Mucosa of rectum (tissue), 2 donors: ENCODE measurements around the gene TMTC2.

Source experiments
- H3K27ac ChIP-seq, 2 donors: one replicate each; pipeline ENCODE4 v1.7.0; 2013; ENCODE audit warnings: inconsistent platforms in 2 of 2, low read depth in 2 of 2, low read length in 2 of 2
- H3K27me3 ChIP-seq, 2 donors: one replicate each; pipeline ENCODE4 v1.7.0; 2013; ENCODE audit warnings: low read length in 2 of 2; ENCODE audit not compliant: control insufficient read depth in 2 of 2, insufficient read depth in 2 of 2
- H3K36me3 ChIP-seq, 2 donors: one replicate each; pipeline ENCODE4 v1.7.0; 2013; ENCODE audit warnings: low read length in 2 of 2; ENCODE audit not compliant: control insufficient read depth in 2 of 2, insufficient read depth in 2 of 2
- H3K4me1 ChIP-seq, 2 donors: one replicate each; pipeline ENCODE4 v1.7.0; 2013; ENCODE audit warnings: low read length in 2 of 2, mild to moderate bottlenecking in 1 of 2; ENCODE audit not compliant: control insufficient read depth in 2 of 2, insufficient read depth in 2 of 2
- H3K4me3 ChIP-seq, 2 donors: one replicate each; pipeline ENCODE4 v1.7.0; 2013; ENCODE audit warnings: low read length in 2 of 2
- H3K9ac ChIP-seq, 2 donors: one replicate each; pipeline ENCODE4 v1.7.0; 2013; ENCODE audit warnings: low read length in 2 of 2, low read depth in 1 of 2, mild to moderate bottlenecking in 1 of 2
- H3K9me3 ChIP-seq, 2 donors: one replicate each; pipeline ENCODE4 v1.7.0; 2013; ENCODE audit warnings: low read length in 2 of 2; ENCODE audit not compliant: control insufficient read depth in 2 of 2
- donor health status: healthy.
- donor health status: Normal muscosa, but diverticular disease.

The TMTC2 gene

DNA sequence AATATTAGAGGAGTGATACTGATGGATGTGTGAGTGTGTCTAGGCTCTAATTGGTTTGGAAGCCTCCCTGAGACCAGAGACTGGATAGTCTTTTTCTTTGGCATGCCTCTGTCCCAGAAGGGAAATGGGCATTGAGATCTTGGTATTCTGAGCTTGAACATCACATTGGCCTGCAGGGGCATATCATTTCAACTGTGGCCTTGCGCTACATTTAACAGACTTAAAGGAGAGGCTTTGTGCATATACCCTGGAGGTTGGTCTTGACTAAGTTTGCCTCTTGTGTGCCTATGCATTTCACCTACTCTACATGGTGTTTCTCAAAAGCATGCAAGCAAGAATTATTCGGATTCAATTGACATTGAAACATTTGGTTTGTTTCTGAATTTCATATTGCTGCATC lies 185.4 kb downstream of the TMTC2 start:
- Histone ChIP-seq H3K36me3 (no peaks in the 10 kb centered on the region), H3K4me1 (no peaks in the 10 kb centered on the region), H3K4me3 (no peak overlapping the region), H3K27ac (no peak overlapping the region), H3K9me3 (no peaks in the 10 kb centered on the region), H3K27me3 (no peaks in the 10 kb centered on the region), H3K9ac (no peak overlapping the region)

DNA sequence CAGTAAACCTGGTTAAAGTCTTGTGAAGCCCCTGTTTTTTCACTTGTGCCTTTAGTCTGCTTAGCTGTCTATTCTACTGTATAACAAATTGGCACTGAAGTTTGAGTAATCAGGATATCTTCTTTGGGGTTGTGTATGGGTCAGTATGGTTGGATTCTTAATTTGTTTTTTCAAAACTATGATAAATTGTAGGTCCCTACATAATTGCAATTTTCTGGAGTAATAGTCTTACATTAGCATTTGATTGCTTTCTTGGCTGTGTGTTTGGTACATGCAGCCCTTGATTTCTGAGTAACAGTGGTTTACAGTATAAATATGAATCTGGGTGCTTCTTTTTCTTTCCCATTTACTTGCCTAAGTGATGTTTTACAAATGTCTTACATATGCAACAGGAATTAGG lies 186.6 kb downstream of the TMTC2 start:
- Histone ChIP-seq H3K36me3 (no peaks in the 10 kb centered on the region), H3K9me3 (no peaks in the 10 kb centered on the region), H3K9ac (no peak overlapping the region), H3K27ac (no peak overlapping the region), H3K4me3 (no peak overlapping the region), H3K4me1 (no peaks in the 10 kb centered on the region), H3K27me3 (no peaks in the 10 kb centered on the region)

DNA sequence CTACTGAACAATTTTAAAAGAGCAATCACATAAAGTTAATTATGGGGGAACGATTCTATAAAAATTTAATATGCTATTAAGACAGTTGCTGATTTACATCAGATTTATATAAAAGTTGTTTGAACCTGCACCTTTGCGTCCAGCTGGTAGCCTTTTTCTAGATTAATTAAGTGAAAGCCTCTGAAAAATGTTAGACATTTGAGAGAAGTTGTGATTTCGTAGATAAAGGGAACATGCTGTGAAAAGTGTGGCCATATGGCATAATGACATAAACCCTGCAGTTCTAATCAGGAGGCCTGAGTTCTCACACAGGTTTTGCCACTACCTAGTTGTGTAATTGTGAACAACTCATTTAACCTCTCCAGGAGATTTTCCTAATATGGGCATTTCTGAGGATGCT lies 187.2 kb downstream of the TMTC2 start:
- no peaks in the 10 kb centered on the region for H3K4me1 ChIP-seq
- H3K27ac ChIP-seq: no peak overlapping the region
- no peaks in the 10 kb centered on the region for H3K36me3 ChIP-seq
- no peak overlapping the region for H3K4me3 ChIP-seq
- H3K9me3 ChIP-seq: no peaks in the 10 kb centered on the region
- no peaks in the 10 kb centered on the region for H3K27me3 ChIP-seq
- no peak overlapping the region for H3K9ac ChIP-seq

DNA sequence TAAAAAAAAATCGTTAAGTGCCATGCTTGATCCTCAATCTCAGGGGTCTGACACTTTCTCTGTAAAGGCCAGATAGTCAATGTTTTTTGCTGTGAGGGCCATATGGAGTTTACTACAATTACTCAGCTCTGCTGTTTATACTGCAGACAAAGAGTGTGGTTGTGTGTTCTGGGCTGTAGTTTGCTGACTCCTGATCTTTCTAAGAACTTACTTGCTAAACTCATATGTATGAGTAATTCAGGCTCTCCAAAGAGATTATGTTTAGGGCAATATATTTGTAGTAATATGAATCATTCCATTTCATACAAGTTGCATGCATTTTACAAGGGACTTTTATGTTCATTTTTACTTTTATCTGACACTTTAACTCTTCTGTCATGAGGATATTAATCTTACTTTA lies 188.2 kb downstream of the TMTC2 start:
- no peaks in the 10 kb centered on the region for H3K36me3 ChIP-seq
- no peak overlapping the region for H3K4me3 ChIP-seq
- H3K4me1 ChIP-seq: no peaks in the 10 kb centered on the region
- H3K9me3 ChIP-seq: no peaks in the 10 kb centered on the region
- no peak overlapping the region for H3K27ac ChIP-seq
- H3K27me3 ChIP-seq: no peaks in the 10 kb centered on the region
- no peak overlapping the region for H3K9ac ChIP-seq

DNA sequence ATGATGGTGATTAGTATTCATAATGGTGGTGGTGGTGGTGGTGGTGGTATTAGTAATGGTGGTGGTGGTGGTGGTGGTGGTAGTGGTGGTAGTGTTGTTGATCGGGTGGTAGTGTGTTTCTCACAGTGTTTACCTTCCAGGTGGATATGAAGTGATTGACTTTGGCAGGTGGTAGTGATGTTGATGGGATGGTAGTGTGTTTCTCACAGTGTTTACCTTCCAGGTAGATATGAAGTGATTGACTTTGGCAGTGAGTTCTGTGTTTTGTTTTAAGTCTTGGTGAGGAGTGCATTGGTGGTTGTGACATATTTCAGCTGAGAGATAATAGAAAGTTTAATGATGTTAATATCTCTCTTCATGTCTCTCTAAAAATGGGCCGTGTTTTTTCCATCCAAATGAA lies 189.4 kb downstream of the TMTC2 start:
- no peaks in the 10 kb centered on the region for H3K9me3 ChIP-seq
- H3K4me1 ChIP-seq: no peaks in the 10 kb centered on the region
- H3K27ac ChIP-seq: no peak overlapping the region
- H3K36me3 ChIP-seq: no peaks in the 10 kb centered on the region
- H3K27me3 ChIP-seq: no peaks in the 10 kb centered on the region
- H3K9ac ChIP-seq: no peak overlapping the region
- H3K4me3 ChIP-seq: no peak overlapping the region

DNA sequence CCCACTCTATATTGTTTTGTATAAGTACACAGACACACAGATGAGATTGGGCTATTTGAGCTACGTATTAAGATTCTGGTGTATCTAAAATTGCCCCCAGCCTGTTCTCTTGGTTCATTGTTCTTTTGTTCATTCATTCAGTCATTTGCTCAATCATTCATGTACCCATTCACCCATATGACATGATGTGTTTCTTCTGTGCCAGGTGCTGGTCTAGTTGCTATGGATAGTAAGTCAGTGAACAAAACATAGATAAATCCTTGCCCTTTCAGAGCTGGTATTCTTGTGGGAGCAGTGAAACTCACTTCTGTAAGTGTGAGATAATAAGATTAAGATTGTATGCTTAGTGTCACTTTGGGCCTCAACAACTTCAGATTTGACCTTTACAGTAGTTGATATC lies 191.3 kb downstream of the TMTC2 start:
- no peak overlapping the region for H3K27ac ChIP-seq
- H3K36me3 ChIP-seq: no peaks in the 10 kb centered on the region
- H3K9ac ChIP-seq: no peak overlapping the region
- H3K4me1 ChIP-seq: no peaks in the 10 kb centered on the region
- H3K9me3 ChIP-seq: no peaks in the 10 kb centered on the region
- H3K4me3 ChIP-seq: no peak overlapping the region
- H3K27me3 ChIP-seq: no peaks in the 10 kb centered on the region

DNA sequence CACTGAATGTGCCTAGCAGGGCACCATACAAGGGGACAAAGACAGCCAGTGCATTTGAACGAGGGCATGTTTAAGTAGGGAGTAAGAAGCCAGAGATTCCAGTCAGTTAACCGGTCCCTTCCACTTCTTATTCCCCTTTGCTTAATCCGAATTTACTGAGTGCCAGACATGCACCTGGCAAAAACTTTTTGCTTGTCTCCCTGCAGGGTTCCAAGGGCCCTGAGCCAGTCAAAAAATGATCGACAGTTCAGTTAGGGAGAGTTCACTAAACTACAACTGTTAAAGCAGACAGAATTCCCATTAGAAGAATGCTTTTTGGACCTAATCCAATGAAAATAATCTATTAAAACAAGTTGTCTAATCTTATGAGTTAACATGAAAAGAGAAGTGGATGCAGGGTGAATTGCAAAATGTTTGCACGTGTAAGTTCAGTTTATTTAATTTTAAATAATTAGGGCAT lies 193.8 kb downstream of the TMTC2 start:
- no peak overlapping the region for H3K4me3 ChIP-seq
- no peak overlapping the region for H3K27ac ChIP-seq
- H3K27me3 ChIP-seq: no peaks in the 10 kb centered on the region
- no peak overlapping the region for H3K9ac ChIP-seq
- H3K4me1 ChIP-seq: no peaks in the 10 kb centered on the region
- no peaks in the 10 kb centered on the region for H3K9me3 ChIP-seq
- H3K36me3 ChIP-seq: no peaks in the 10 kb centered on the region

DNA sequence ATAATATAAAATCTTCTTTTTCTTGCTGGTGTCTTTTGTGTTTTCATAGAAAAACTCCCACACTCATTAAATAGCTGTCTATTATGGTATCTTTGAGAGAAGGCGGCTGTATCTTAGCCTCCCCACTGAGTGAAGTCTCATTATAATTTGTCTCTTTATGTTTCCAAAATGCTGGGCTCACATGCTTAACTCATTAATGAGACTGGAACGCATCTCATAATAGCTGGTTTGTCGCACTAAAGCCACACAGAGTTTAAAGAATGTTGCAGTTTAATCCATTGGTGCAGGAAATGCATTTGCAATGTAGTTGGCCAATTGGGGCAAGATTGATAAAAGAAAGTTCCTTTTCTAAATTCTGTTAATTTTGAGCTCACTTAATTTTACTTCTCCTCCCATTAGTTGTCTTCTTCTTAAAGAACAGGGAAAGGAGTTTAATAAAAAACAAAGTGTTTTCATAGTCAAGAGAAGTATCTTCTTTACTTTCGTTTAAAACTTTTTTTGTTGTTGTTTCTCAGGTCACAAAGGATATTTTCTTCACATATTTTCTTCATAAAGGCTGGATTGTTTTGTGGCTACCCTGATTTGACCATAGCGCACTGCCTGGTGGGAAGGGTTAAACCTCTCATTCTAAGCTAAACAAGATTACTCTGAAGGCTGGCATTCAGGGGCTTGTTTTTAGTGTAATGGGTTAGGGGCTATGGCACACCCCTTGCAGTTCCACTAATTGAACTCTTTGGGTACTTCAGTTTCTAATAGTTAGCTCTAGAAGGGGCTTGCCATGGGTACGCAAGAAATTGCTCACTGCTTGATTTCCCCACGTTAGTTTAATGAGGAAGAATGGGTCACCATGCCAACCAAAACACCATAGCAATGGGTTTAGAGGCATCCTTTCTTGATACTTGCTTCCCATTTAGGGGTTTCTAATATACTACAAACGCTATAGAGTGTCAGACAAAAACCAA lies 197.0 kb downstream of the TMTC2 start:
- H3K9me3 ChIP-seq: no peaks in the 10 kb centered on the region
- H3K27me3 ChIP-seq: no peaks in the 10 kb centered on the region
- no peaks in the 10 kb centered on the region for H3K4me1 ChIP-seq
- no peak overlapping the region for H3K4me3 ChIP-seq
- no peaks in the 10 kb centered on the region for H3K36me3 ChIP-seq
- no peak overlapping the region for H3K27ac ChIP-seq
- no peak overlapping the region for H3K9ac ChIP-seq

DNA sequence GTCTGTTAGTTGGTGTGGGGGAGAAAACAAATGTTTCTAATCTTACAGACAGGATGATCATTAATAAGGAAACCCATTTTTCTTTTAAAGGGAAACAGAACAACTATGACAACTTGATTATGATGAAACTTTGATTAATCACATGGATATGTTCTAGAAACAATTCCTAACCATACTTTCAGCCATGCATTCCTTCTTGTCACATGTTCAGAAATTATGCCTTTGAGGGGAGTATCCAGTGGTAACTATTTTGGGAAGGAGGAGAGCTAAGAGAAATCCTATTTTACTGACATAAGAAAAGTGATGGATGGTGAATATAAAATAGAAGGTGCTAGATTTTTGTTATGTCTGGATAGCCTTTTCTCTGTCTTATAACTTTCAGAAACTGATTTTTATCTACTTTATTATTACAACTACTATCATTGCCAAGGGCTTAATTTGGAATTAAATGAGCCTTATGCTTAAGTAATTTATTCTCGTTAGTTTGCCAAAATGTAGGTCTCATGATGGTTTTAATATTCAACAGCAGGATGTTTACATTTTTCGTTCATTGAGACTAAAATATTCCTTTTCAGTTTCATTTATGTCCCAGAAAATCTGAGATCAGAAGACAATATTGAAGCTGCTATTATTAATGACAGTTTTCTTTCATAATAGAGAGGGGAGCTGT lies 200.1 kb downstream of the TMTC2 start:
- no peaks in the 10 kb centered on the region for H3K36me3 ChIP-seq
- H3K27me3 ChIP-seq: no peaks in the 10 kb centered on the region
- no peak overlapping the region for H3K27ac ChIP-seq
- no peaks in the 10 kb centered on the region for H3K4me1 ChIP-seq
- H3K9me3 ChIP-seq: no peaks in the 10 kb centered on the region
- no peak overlapping the region for H3K9ac ChIP-seq
- H3K4me3 ChIP-seq: no peak overlapping the region

DNA sequence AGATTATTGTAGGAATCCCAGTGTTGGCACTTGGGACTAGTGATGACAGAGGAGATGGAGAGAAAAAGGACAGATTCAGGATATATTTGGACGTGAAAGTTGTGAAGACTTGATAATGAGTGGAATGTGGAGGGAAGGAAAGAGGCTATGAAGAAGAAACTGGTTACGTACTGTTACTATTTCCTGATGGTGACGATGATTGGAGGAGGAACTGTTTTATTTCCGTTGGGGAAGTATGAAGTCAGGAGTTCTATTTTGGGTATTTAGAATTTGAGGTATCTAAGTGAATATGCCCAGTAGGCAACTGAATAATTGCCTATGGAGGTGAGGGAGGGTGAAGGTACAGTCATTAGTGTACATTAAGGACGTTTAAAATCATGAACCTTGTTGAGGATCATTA lies 207.2 kb downstream of the TMTC2 start:
- Histone ChIP-seq H3K4me1 (peaks cover 4 to 8% of the 10 kb centered on the region in 2 donors), H3K36me3 (no peaks in the 10 kb centered on the region), H3K4me3 (no peak overlapping the region), H3K9ac (no peak overlapping the region), H3K27me3 (no peaks in the 10 kb centered on the region), H3K27ac (no peak overlapping the region), H3K9me3 (no peaks in the 10 kb centered on the region)
